HEK293 (cell line): Measurements from ENCODE around the gene ZNF619.

Experiments
- CTCF ChIA-PET: fragments of 350-600 bp; formaldehyde crosslinking; extraction: SDS; loops from one replicate; lab custom pipeline; 2021; ENCODE audit warnings: antibody characterized with exemption; lab: Yijun Ruan, JAX
- POLR2A ChIA-PET: fragments of 300-600 bp; formaldehyde crosslinking; extraction: SDS; loops from one replicate; lab custom pipeline; 2020; ENCODE audit warnings: antibody characterized with exemption, inconsistent platforms; lab: Yijun Ruan, JAX
- H3K27ac ChIP-seq: fragments of 200-500 bp; sonication (Bioruptor generic); 2 replicates; pipeline ENCODE4 v1.5.1; 2014; ENCODE audit warnings: low read depth, low read length, control low read depth, inconsistent platforms; ENCODE audit errors: extremely low read depth
- H3K36me3 ChIP-seq, 2 experiments: fragments of 200-500 bp in 1 of 2; sonication (Bioruptor generic) in 1 of 2; 1 replicate in 1 of 2; 2 replicates in 1 of 2; pipeline ENCODE4 v1.5.1; 2014 to 2017; ENCODE audit warnings: inconsistent platforms in 2 of 2, low read length in 2 of 2; ENCODE audit not compliant: control insufficient read depth in 2 of 2, insufficient read depth in 1 of 2
- H3K4me1 ChIP-seq: fragments of 200-500 bp; sonication (Bioruptor generic); 2 replicates; pipeline ENCODE4 v1.5.1; 2014; ENCODE audit warnings: mild to moderate bottlenecking, low read length, inconsistent platforms; ENCODE audit not compliant: control insufficient read depth, insufficient read depth
- H3K4me3 ChIP-seq: 2 replicates; pipeline ENCODE4 v1.5.1; 2011; ENCODE audit warnings: low read depth, mild to moderate bottlenecking, control low read depth, low read length, moderate library complexity
- H3K9me3 ChIP-seq: fragments of 200-500 bp; sonication (Bioruptor generic); 2 replicates; pipeline ENCODE4 v1.5.1; 2014; ENCODE audit warnings: low read depth, low read length, inconsistent platforms; ENCODE audit not compliant: control insufficient read depth, insufficient read depth
- MYNN ChIP-seq: fragments of 450-650 bp; formaldehyde crosslinking; IDR thresholded peaks from 2 replicates; pipeline ENCODE4 v1.5.1; 2016; ENCODE audit warnings: missing biosample characterization, missing genetic modification characterization, borderline replicate concordance
- REPIN1 ChIP-seq: fragments of 450-650 bp; formaldehyde crosslinking; IDR thresholded peaks from 2 replicates; pipeline ENCODE4 v1.5.1; 2017; ENCODE audit warnings: missing biosample characterization, missing genetic modification characterization, low read depth
- SCRT2 ChIP-seq: fragments of 450-650 bp; formaldehyde crosslinking; IDR thresholded peaks from 2 replicates; pipeline ENCODE4 v1.5.1; 2016; ENCODE audit warnings: missing biosample characterization, missing genetic modification characterization
- ZBTB17 ChIP-seq: fragments of 450-650 bp; formaldehyde crosslinking; IDR thresholded peaks from 2 replicates; pipeline ENCODE4 v1.5.1; 2016; ENCODE audit warnings: missing biosample characterization, missing genetic modification characterization
- ZBTB48 ChIP-seq: fragments of 450-650 bp; formaldehyde crosslinking; IDR thresholded peaks from 2 replicates; pipeline ENCODE4 v1.5.1; 2016; ENCODE audit warnings: missing biosample characterization, missing genetic modification characterization
- ZBTB7A ChIP-seq: fragments of 450-650 bp; formaldehyde crosslinking; IDR thresholded peaks from 2 replicates; pipeline ENCODE4 v1.5.1; 2016; ENCODE audit warnings: low read depth, missing biosample characterization, missing genetic modification characterization
- ZIC2 ChIP-seq: fragments of 450-650 bp; formaldehyde crosslinking; IDR thresholded peaks from 2 replicates; pipeline ENCODE4 v1.5.1; 2016; ENCODE audit warnings: missing biosample characterization, missing genetic modification characterization
- ZNF114 ChIP-seq: fragments of 450-650 bp; formaldehyde crosslinking; IDR thresholded peaks from 2 replicates; pipeline ENCODE4 v1.5.0; 2017; ENCODE audit warnings: missing biosample characterization, missing genetic modification characterization
- ZNF138 ChIP-seq: fragments of 450-650 bp; formaldehyde crosslinking; IDR thresholded peaks from 2 replicates; pipeline ENCODE4 v1.5.1; 2016; ENCODE audit warnings: missing biosample characterization, missing genetic modification characterization, borderline replicate concordance
- ZNF146 ChIP-seq: fragments of 450-650 bp; formaldehyde crosslinking; IDR thresholded peaks from 2 replicates; pipeline ENCODE4 v1.5.1; 2016; ENCODE audit warnings: missing biosample characterization, missing genetic modification characterization
- ZNF175 ChIP-seq: fragments of 450-650 bp; formaldehyde crosslinking; IDR thresholded peaks from 2 replicates; pipeline ENCODE4 v1.5.1; 2016; ENCODE audit warnings: missing biosample characterization, missing genetic modification characterization
- ZNF184 ChIP-seq: fragments of 450-650 bp; IDR thresholded peaks from 2 replicates; pipeline ENCODE4 v1.5.1; 2018; ENCODE audit warnings: missing biosample characterization, mild to moderate bottlenecking, missing genetic modification characterization
- ZNF202 ChIP-seq: fragments of 450-650 bp; formaldehyde crosslinking; IDR thresholded peaks from 2 replicates; pipeline ENCODE4 v1.5.1; 2016; ENCODE audit warnings: missing biosample characterization, missing genetic modification characterization, borderline replicate concordance
- ZNF24 ChIP-seq: fragments of 450-650 bp; formaldehyde crosslinking; IDR thresholded peaks from 2 replicates; pipeline ENCODE4 v1.5.1; 2016; ENCODE audit warnings: missing biosample characterization, missing genetic modification characterization
- ZNF324 ChIP-seq: fragments of 450-650 bp; formaldehyde crosslinking; IDR thresholded peaks from 2 replicates; pipeline ENCODE4 v1.5.1; 2016; ENCODE audit warnings: missing biosample characterization, missing genetic modification characterization
- ZNF501 ChIP-seq: fragments of 450-650 bp; formaldehyde crosslinking; IDR thresholded peaks from 2 replicates; pipeline ENCODE4 v1.5.1; 2016; ENCODE audit warnings: missing biosample characterization, missing genetic modification characterization
- ZNF549 ChIP-seq: fragments of 450-650 bp; IDR thresholded peaks from 2 replicates; pipeline ENCODE4 v1.5.1; 2018; ENCODE audit warnings: missing biosample characterization, missing genetic modification characterization, mild to moderate bottlenecking, inconsistent platforms, moderate library complexity
- ZNF558 ChIP-seq: fragments of 450-650 bp; formaldehyde crosslinking; IDR thresholded peaks from 2 replicates; pipeline ENCODE4 v1.5.1; 2016; ENCODE audit warnings: missing biosample characterization, missing genetic modification characterization
- ZNF654 ChIP-seq: fragments of 450-650 bp; formaldehyde crosslinking; IDR thresholded peaks from 2 replicates; pipeline ENCODE4 v1.5.1; 2016; ENCODE audit warnings: low read depth, missing biosample characterization, missing genetic modification characterization
- ZNF660 ChIP-seq: fragments of 450-650 bp; IDR thresholded peaks from 2 replicates; pipeline ENCODE4 v1.5.1; 2018; ENCODE audit warnings: missing biosample characterization, mild to moderate bottlenecking, missing genetic modification characterization
- ZNF837 ChIP-seq: fragments of 450-650 bp; formaldehyde crosslinking; IDR thresholded peaks from 2 replicates; pipeline ENCODE4 v1.5.1; 2016; ENCODE audit warnings: missing biosample characterization, missing genetic modification characterization
- ZSCAN5A ChIP-seq: fragments of 450-650 bp; formaldehyde crosslinking; IDR thresholded peaks from 2 replicates; pipeline ENCODE4 v1.5.1; 2016; ENCODE audit warnings: missing biosample characterization, missing genetic modification characterization
- ZXDB ChIP-seq: fragments of 450-650 bp; formaldehyde crosslinking; IDR thresholded peaks from 2 replicates; pipeline ENCODE4 v1.5.1; 2016; ENCODE audit warnings: missing biosample characterization, missing genetic modification characterization
- TF ChIP-seq, protein P1 (sequence below): fragments of 450-650 bp; formaldehyde crosslinking; optimal IDR thresholded peaks from 2 replicates; pipeline ENCODE3; 2016; ENCODE audit warnings: missing biosample characterization, mild to moderate bottlenecking, missing genetic modification characterization
- TF ChIP-seq, protein P2 (sequence below): fragments of 450-650 bp; formaldehyde crosslinking; IDR thresholded peaks from 2 replicates; pipeline ENCODE4 v1.5.1; 2016; ENCODE audit warnings: missing biosample characterization, missing genetic modification characterization

ZNF619 gene

GRCh38 chr3:40518848-40519247 lies 41.9 kb downstream of the ZNF619 start:
- no peak for TF ChIP-seq ZBTB7A (tag by site-specific recombination)
- TF ChIP-seq ZNF558 (tag by site-specific recombination), result no peak
- peak; percentile 40; the same call in 1 of the 2 replicates for TF ChIP-seq SCRT2
- TF ChIP-seq ZNF660 (tag by site-specific recombination), result no peak
- TF ChIP-seq, protein P1, sequence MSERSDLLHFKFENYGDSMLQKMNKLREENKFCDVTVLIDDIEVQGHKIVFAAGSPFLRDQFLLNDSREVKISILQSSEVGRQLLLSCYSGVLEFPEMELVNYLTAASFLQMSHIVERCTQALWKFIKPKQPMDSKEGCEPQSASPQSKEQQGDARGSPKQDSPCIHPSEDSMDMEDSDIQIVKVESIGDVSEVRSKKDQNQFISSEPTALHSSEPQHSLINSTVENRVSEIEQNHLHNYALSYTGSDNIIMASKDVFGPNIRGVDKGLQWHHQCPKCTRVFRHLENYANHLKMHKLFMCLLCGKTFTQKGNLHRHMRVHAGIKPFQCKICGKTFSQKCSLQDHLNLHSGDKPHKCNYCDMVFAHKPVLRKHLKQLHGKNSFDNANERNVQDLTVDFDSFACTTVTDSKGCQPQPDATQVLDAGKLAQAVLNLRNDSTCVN (tag by site-specific recombination), result no peak
- no peak for TF ChIP-seq ZNF837 (tag by site-specific recombination)
- TF ChIP-seq ZSCAN5A (tag by site-specific recombination), result no peak
- peak; percentile 59 for TF ChIP-seq ZNF146 (tag by site-specific recombination)
- TF ChIP-seq ZNF175 (tag by site-specific recombination), result no peak
- ChIA-PET POLR2A (interaction anchor here (0.8 kb wide), 1 partner anchor 13 kb away, joined by 3 read pairs; the partner anchor contains the start of gene ZNF620), CTCF (interaction anchor here (0.7 kb wide), 1 partner anchor 215 kb away, joined by 5 read pairs; no protein-coding TSS in a partner anchor)
- Histone ChIP-seq H3K9me3 (no peaks in the 10 kb centered on the region), H3K27ac (no peak overlapping the region), H3K4me3 (no peak overlapping the region), H3K4me1 (no peaks in the 10 kb centered on the region), H3K36me3 (peaks cover 0 to 38% of the 10 kb centered on the region in 2 experiments; a peak in 2 of 3 replicates)

DNA sequence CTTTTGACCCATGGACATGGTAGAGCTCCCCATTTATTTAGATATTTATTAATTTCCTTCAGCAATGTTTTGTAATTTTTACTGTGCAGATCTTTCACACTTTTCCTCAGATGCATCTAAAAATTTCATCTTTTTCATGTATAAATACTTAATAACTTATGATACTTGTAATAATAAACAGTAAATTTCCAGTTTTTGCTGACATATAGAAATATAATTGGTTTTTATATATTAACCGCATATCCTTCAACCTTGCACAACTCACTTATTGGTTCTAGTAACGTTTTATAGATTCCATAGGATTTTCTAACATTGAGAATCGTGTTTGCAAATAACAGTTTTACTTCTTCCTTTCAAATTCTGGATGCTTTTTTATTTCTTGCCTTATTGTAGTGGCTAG lies 44.3 kb downstream of the ZNF619 start:
- CTCF ChIA-PET, result no interaction called here
- TF ChIP-seq ZBTB17 (no peak), ZNF837 (tag by site-specific recombination) (no peak), ZNF549 (tag by site-specific recombination) (no peak), REPIN1 (tag by site-specific recombination) (no peak), ZNF114 (tag by site-specific recombination) (no peak), ZNF654 (tag by site-specific recombination) (no peak), ZSCAN5A (tag by site-specific recombination) (no peak), ZNF324 (tag by site-specific recombination) (no peak), ZNF501 (tag by site-specific recombination) (no peak), ZNF202 (tag by site-specific recombination) (no peak), ZNF184 (no peak), ZXDB (tag by site-specific recombination) (no peak), ZBTB48 (no peak), ZNF138 (tag by site-specific recombination) (no peak), ZIC2 (no peak), MYNN (tag by site-specific recombination) (no peak), ZNF24 (tag by site-specific recombination) (no peak)
- TF ChIP-seq, protein P2, sequence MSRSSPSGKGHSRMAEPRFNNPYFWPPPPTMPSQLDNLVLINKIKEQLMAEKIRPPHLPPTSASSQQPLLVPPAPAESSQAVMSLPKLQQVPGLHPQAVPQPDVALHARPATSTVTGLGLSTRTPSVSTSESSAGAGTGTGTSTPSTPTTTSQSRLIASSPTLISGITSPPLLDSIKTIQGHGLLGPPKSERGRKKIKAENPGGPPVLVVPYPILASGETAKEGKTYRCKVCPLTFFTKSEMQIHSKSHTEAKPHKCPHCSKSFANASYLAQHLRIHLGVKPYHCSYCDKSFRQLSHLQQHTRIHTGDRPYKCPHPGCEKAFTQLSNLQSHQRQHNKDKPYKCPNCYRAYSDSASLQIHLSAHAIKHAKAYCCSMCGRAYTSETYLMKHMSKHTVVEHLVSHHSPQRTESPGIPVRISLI, result no peak
- H3K27ac ChIP-seq, result no peak overlapping the region

More for the DNA sequence above, 44.3 kb downstream of the ZNF619 start:
- Histone ChIP-seq H3K4me1 (no peaks in the 10 kb centered on the region), H3K4me3 (no peak overlapping the region), H3K9me3 (no peaks in the 10 kb centered on the region), H3K36me3 (peaks cover 0 to 19% of the 10 kb centered on the region in 2 experiments; a peak in 2 of 3 replicates)
- POLR2A ChIA-PET, result no interaction called here
